ENCODE results near the gene ACOXL.

Gene ACOXL

GRCh38 chr2:111154758-111155157 lies 422.4 kb downstream of the ACOXL start:
- Histone ChIP-seq H3K4me1 (ENCODE audit: insufficient read depth, low read length) (no peaks in the 10 kb centered on the region; the same call in 1 of the 2 replicates), H3K9ac (ENCODE audit: low read depth, low read length) (no peak overlapping the region), H3K9me3 (ENCODE audit: insufficient read depth, low read depth, low read length) (no peaks in the 10 kb centered on the region), H3K4me3 (ENCODE audit: low read length) (no peak overlapping the region), H3K27ac (ENCODE audit: low read depth, low read length) (no peak overlapping the region), H3K27me3 (ENCODE audit: insufficient read depth, low read length) (no peaks in the 10 kb centered on the region), H3K36me3 (ENCODE audit: insufficient read depth, low read length) (peaks cover 97% of the 10 kb centered on the region)
- WGBS, result 84% methylated on average over 6 of the region's 6 CpGs

DNA sequence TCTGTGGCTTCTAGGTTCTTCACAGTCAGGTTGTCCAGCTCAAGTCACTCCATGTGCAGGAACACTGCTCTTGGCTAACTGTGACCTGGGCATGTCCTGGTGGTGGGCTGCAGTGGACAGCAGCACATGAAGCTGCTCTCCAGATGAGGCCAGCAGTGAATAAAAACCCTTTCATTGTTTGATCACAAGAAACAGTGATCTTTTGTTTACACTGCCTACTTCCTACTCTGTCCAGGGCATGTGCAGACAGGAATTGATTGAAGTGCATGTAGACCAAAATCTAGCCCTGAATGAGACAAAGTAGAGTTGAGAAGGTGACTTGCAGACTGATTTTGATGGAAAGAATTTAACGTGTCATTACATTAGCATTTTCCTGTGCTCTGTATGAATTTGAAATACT lies 423.2 kb downstream of the ACOXL start:
- no peak overlapping the region for H3K9ac ChIP-seq (ENCODE audit: low read depth, low read length)
- H3K9me3 ChIP-seq (ENCODE audit: insufficient read depth, low read depth, low read length), result no peaks in the 10 kb centered on the region
- no peaks in the 10 kb centered on the region for H3K27me3 ChIP-seq (ENCODE audit: insufficient read depth, low read length)
- 100% methylated on average over 1 of the region's 1 CpG for WGBS
- no peak overlapping the region for H3K4me3 ChIP-seq (ENCODE audit: low read length)
- no peaks in the 10 kb centered on the region; the same call in 1 of the 2 replicates for H3K4me1 ChIP-seq (ENCODE audit: insufficient read depth, low read length)
- no peak overlapping the region for H3K27ac ChIP-seq (ENCODE audit: low read depth, low read length)
- peaks cover 95% of the 10 kb centered on the region for H3K36me3 ChIP-seq (ENCODE audit: insufficient read depth, low read length)

GRCh38 chr2:111156529-111156928 lies 424.2 kb downstream of the ACOXL start:
- no peaks in the 10 kb centered on the region for H3K9me3 ChIP-seq (ENCODE audit: insufficient read depth, low read depth, low read length)
- no peaks in the 10 kb centered on the region for H3K27me3 ChIP-seq (ENCODE audit: insufficient read depth, low read length)
- peaks cover 95% of the 10 kb centered on the region for H3K36me3 ChIP-seq (ENCODE audit: insufficient read depth, low read length)
- no peak overlapping the region for H3K4me3 ChIP-seq (ENCODE audit: low read length)
- 94% methylated on average over 8 of the region's 8 CpGs for WGBS
- no peak overlapping the region for H3K27ac ChIP-seq (ENCODE audit: low read depth, low read length)
- H3K9ac ChIP-seq (ENCODE audit: low read depth, low read length), result no peak overlapping the region
- H3K4me1 ChIP-seq (ENCODE audit: insufficient read depth, low read length), result no peaks in the 10 kb centered on the region; the same call in 1 of the 2 replicates

DNA sequence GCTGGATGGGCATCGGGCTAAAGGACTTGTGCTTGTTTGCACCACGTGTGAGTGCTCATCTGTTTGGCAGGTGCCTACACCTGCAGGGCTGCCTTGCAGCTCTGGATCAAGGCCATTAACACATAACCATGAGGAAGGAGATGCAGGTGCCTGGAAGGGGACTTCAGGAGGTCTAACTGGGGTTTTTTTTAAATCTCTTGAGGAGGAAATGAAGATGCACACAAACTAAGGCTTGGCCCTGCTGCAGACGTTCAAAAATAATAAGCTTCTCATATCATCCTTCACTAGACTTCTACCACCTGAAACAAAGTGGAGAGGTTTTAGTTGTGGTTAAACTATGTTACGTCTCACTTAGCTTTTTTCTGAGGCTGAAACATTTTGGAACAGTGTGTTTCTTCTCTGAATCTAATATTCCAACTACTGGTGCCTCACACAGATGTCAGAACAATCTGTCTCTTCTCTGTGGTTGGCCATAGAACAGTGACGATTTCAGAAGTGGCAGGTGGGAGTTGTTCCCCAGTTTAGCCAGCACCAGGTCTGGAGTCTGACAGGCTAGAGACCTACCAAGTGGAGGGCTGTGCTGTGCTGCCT lies 424.8 kb downstream of the ACOXL start:
- Histone ChIP-seq H3K36me3 (ENCODE audit: insufficient read depth, low read length) (peaks cover 95% of the 10 kb centered on the region), H3K27ac (ENCODE audit: low read depth, low read length) (no peak overlapping the region), H3K4me3 (ENCODE audit: low read length) (no peak overlapping the region), H3K4me1 (ENCODE audit: insufficient read depth, low read length) (no peaks in the 10 kb centered on the region; the same call in 1 of the 2 replicates), H3K9me3 (ENCODE audit: insufficient read depth, low read depth, low read length) (no peaks in the 10 kb centered on the region), H3K9ac (ENCODE audit: low read depth, low read length) (no peak overlapping the region), H3K27me3 (ENCODE audit: insufficient read depth, low read length) (no peaks in the 10 kb centered on the region)
- WGBS, result 85% methylated on average over 3 of the region's 5 CpGs

DNA sequence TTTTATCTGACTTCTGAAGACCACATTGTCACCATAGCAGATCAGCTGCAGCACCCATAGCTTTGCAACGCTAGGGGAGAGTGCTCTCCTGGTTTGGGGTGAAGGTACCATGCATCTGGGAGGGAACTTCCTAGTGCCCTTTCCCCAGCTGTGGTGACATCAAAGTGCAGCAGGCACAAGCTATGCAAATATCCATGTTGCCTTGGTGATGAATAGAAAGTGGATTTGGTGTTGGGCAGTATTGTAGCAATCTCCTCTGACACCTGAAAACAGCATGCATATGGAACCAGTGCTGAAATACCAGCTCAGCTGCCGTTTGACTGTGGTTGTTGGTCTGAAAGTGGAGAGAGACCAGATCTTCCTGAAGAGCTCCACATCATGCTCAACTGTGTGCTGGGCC lies 425.4 kb downstream of the ACOXL start:
- WGBS, result 84% methylated on average over 2 of the region's 2 CpGs
- no peak overlapping the region for H3K4me3 ChIP-seq (ENCODE audit: low read length)
- no peak overlapping the region for H3K27ac ChIP-seq (ENCODE audit: low read depth, low read length)
- H3K27me3 ChIP-seq (ENCODE audit: insufficient read depth, low read length), result no peaks in the 10 kb centered on the region
- peaks cover 4% of the 10 kb centered on the region for H3K4me1 ChIP-seq (ENCODE audit: insufficient read depth, low read length)
- H3K9me3 ChIP-seq (ENCODE audit: insufficient read depth, low read depth, low read length), result no peaks in the 10 kb centered on the region
- H3K9ac ChIP-seq (ENCODE audit: low read depth, low read length), result no peak overlapping the region
- H3K36me3 ChIP-seq (ENCODE audit: insufficient read depth, low read length), result peaks cover 93% of the 10 kb centered on the region

DNA sequence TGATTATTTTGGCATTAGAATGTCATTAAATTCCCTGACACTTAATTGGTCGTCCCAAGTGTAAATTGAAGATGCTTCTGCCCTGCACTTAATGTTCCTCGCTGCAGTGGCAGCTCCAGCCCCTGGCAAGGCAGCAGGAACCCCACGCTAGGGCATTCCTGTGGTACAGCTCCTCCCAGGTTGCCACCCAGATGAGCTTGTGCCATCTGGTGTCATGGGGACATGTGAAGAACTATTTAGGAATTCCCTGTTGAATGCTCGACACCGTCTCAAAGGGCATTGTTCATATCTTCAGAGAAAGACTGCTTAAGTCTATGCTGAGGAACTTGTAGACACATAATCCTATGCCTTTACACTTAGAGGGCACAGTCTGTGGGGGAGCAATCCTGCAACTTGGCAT lies 427.3 kb downstream of the ACOXL start:
- Histone ChIP-seq H3K4me1 (ENCODE audit: insufficient read depth, low read length) (peaks cover 20% of the 10 kb centered on the region), H3K27ac (ENCODE audit: low read depth, low read length) (no peak overlapping the region), H3K9ac (ENCODE audit: low read depth, low read length) (no peak overlapping the region), H3K27me3 (ENCODE audit: insufficient read depth, low read length) (no peaks in the 10 kb centered on the region), H3K9me3 (ENCODE audit: insufficient read depth, low read depth, low read length) (no peaks in the 10 kb centered on the region), H3K36me3 (ENCODE audit: insufficient read depth, low read length) (peaks cover 80% of the 10 kb centered on the region), H3K4me3 (ENCODE audit: low read length) (no peak overlapping the region)
- WGBS, result 88% methylated on average over 5 of the region's 5 CpGs

DNA sequence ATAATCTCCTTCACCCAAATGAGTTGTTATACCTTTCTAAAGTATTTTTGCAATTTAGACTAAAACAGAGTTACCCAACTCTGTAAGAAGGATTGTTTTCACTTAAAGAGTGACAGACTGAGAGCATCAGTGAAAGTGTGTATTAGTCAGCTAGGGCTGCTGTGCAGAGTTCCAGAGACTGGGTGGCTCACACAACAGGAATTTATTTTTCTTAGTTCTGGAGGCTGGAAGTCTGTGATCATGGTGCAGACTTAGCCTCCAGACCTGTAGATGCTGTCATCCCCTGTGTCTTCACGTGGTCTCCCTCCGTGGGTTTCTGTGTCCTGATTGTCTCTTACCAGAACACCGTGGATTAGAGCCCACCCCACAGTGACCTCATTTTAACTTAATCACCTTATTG lies 428.4 kb downstream of the ACOXL start:
- Histone ChIP-seq H3K27ac (ENCODE audit: low read depth, low read length) (no peak overlapping the region), H3K27me3 (ENCODE audit: insufficient read depth, low read length) (no peaks in the 10 kb centered on the region), H3K4me1 (ENCODE audit: insufficient read depth, low read length) (peaks cover 21% of the 10 kb centered on the region), H3K9me3 (ENCODE audit: insufficient read depth, low read depth, low read length) (no peaks in the 10 kb centered on the region), H3K36me3 (ENCODE audit: insufficient read depth, low read length) (peaks cover 80% of the 10 kb centered on the region), H3K9ac (ENCODE audit: low read depth, low read length) (no peak overlapping the region), H3K4me3 (ENCODE audit: low read length) (no peak overlapping the region)
- WGBS, result 94% methylated on average over 3 of the region's 3 CpGs

DNA sequence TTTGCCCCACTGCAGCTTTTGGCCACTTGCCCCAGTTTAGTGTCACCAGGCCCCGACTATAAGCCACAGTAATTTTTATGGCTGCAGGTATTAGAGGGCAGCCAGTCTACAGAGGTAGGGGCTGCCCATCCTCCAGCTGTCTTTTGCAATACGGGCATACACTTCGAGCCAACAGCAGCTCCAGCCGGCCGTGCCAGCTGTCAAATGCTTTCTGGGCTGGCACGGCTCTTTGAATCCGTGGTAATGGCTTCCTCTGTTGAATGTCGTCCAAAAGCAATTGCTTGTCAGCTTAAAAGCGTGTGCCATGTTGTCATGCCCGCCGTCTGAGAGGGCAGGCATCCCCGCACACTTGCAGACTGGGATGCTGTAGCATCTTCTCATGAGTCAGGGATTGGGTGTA lies 429.6 kb downstream of the ACOXL start:
- Histone ChIP-seq H3K27me3 (ENCODE audit: insufficient read depth, low read length) (no peaks in the 10 kb centered on the region), H3K4me1 (ENCODE audit: insufficient read depth, low read length) (peaks cover 21% of the 10 kb centered on the region), H3K27ac (ENCODE audit: low read depth, low read length) (no peak overlapping the region), H3K9ac (ENCODE audit: low read depth, low read length) (no peak overlapping the region), H3K36me3 (ENCODE audit: insufficient read depth, low read length) (peaks cover 81% of the 10 kb centered on the region), H3K4me3 (ENCODE audit: low read length) (no peak overlapping the region), H3K9me3 (ENCODE audit: insufficient read depth, low read depth, low read length) (no peaks in the 10 kb centered on the region)
- WGBS, result 90% methylated on average over 12 of the region's 12 CpGs

GRCh38 chr2:111162718-111163331 lies 430.5 kb downstream of the ACOXL start:
- 89% methylated on average over 11 of the region's 12 CpGs for WGBS
- peak overlapping the region; percentile 21; the same call in 1 of the 2 replicates for H3K27ac ChIP-seq (ENCODE audit: low read depth, low read length)
- peaks cover 76% of the 10 kb centered on the region for H3K36me3 ChIP-seq (ENCODE audit: insufficient read depth, low read length)

GRCh38 chr2:111164078-111164477 lies 431.7 kb downstream of the ACOXL start:
- Histone ChIP-seq H3K9me3 (ENCODE audit: insufficient read depth, low read depth, low read length) (no peaks in the 10 kb centered on the region), H3K27me3 (ENCODE audit: insufficient read depth, low read length) (no peaks in the 10 kb centered on the region), H3K27ac (ENCODE audit: low read depth, low read length) (no peak overlapping the region), H3K9ac (ENCODE audit: low read depth, low read length) (no peak overlapping the region), H3K36me3 (ENCODE audit: insufficient read depth, low read length) (peaks cover 65% of the 10 kb centered on the region), H3K4me3 (ENCODE audit: low read length) (no peak overlapping the region), H3K4me1 (ENCODE audit: insufficient read depth, low read length) (peaks cover 25% of the 10 kb centered on the region)
- 53% methylated on average over 12 of the region's 12 CpGs for WGBS

More at GRCh38 chr2:111162718-111163331, 430.5 kb downstream of the ACOXL start:
- no peak overlapping the region for H3K4me3 ChIP-seq (ENCODE audit: low read length)
- H3K4me1 ChIP-seq (ENCODE audit: insufficient read depth, low read length), result peaks cover 21% of the 10 kb centered on the region
- H3K27me3 ChIP-seq (ENCODE audit: insufficient read depth, low read length), result no peaks in the 10 kb centered on the region
- H3K9ac ChIP-seq (ENCODE audit: low read depth, low read length), result no peak overlapping the region
- H3K9me3 ChIP-seq (ENCODE audit: insufficient read depth, low read depth, low read length), result no peaks in the 10 kb centered on the region

GRCh38 chr2:111165084-111165483 lies 432.7 kb downstream of the ACOXL start:
- Histone ChIP-seq H3K9me3 (ENCODE audit: insufficient read depth, low read depth, low read length) (no peaks in the 10 kb centered on the region), H3K4me3 (ENCODE audit: low read length) (no peak overlapping the region), H3K27me3 (ENCODE audit: insufficient read depth, low read length) (no peaks in the 10 kb centered on the region), H3K4me1 (ENCODE audit: insufficient read depth, low read length) (peaks cover 25% of the 10 kb centered on the region), H3K36me3 (ENCODE audit: insufficient read depth, low read length) (peaks cover 56% of the 10 kb centered on the region), H3K9ac (ENCODE audit: low read depth, low read length) (no peak overlapping the region), H3K27ac (ENCODE audit: low read depth, low read length) (no peak overlapping the region)
- 95% methylated on average over 7 of the region's 7 CpGs for WGBS
